COLO829 (cell line): ENCODE results near the gene FRMD4A.

Experiments
- DNase-seq: peaks from one replicate; pipeline ENCODE4 v3.0.0; 2012; ENCODE audit warnings: low spot score

The FRMD4A gene

GRCh38 chr10:14330388-14331061, at the start of gene FRMD4A:
Gene FRMD4A (minus strand): TSS chr10:14330924.
- DNase-seq = no peak

GRCh38 chr10:14379556-14380280, 49.0 kb upstream of the FRMD4A start:
- no peak for DNase-seq

- no peak for DNase-seq
Measured at GRCh38 chr10:14378387-14378960, 47.8 kb upstream of the FRMD4A start.

- no peak for DNase-seq
Measured at GRCh38 chr10:14377591-14378175, 47.0 kb upstream of the FRMD4A start.

GRCh38 chr10:14374745-14375445, 44.2 kb upstream of the FRMD4A start:
- DNase-seq = no peak

GRCh38 chr10:14372606-14373005, 41.9 kb upstream of the FRMD4A start:
- DNase-seq = no peak

- no peak for DNase-seq
Measured at GRCh38 chr10:14371581-14371980, 40.9 kb upstream of the FRMD4A start.

GRCh38 chr10:14370894-14371293, 40.2 kb upstream of the FRMD4A start:
- no peak for DNase-seq

- DNase-seq = no peak
Measured at GRCh38 chr10:14369906-14370305, 39.2 kb upstream of the FRMD4A start.

GRCh38 chr10:14366760-14367159, 36.0 kb upstream of the FRMD4A start:
- DNase-seq = no peak

GRCh38 chr10:14365266-14365665, 34.5 kb upstream of the FRMD4A start:
- DNase-seq = no peak

GRCh38 chr10:14362104-14362503, 31.4 kb upstream of the FRMD4A start:
- DNase-seq = no peak

GRCh38 chr10:14360961-14361360, 30.2 kb upstream of the FRMD4A start:
- no peak for DNase-seq

GRCh38 chr10:14360515-14360914, 29.8 kb upstream of the FRMD4A start:
- no peak for DNase-seq

- DNase-seq = no peak
Measured at GRCh38 chr10:14358886-14359573, 28.3 kb upstream of the FRMD4A start.

- no peak for DNase-seq
Measured at GRCh38 chr10:14356921-14357320, 26.2 kb upstream of the FRMD4A start.

GRCh38 chr10:14355750-14356149, 25.0 kb upstream of the FRMD4A start:
- no peak for DNase-seq

GRCh38 chr10:14353291-14353913, 22.7 kb upstream of the FRMD4A start:
- DNase-seq = no peak

- no peak for DNase-seq
Measured at GRCh38 chr10:14350006-14350405, 19.3 kb upstream of the FRMD4A start.

GRCh38 chr10:14349081-14349480, 18.4 kb upstream of the FRMD4A start:
- no peak for DNase-seq

- no peak for DNase-seq
Measured at GRCh38 chr10:14345262-14345661, 14.5 kb upstream of the FRMD4A start.
